Endothelial cell of umbilical vein (primary cell): ENCODE results near the gene RAD51B. TPM values are rescaled to one million over a fixed set of nuclear protein-coding genes. Genes with fewer than 3 reads are reported as not detected.

Experiments
- BruUV-seq: library from RNA; stranded (reverse); fragments of 400-500 nt; replicated peaks from 2 replicates; lab custom pipeline; 2021; lab: Mats Ljungman, UMichigan
- CTCF ChIA-PET: fragments of 300-600, 350-600 bp; sonication (Branson Sonifier 250); formaldehyde crosslinking; loops from one replicate; lab custom pipeline; 2021; ENCODE audit warnings: antibody characterized with exemption, inconsistent platforms; lab: Charles Lee
- POLR2A ChIA-PET: fragments of 300-600, 350-600 bp; sonication (Branson Sonifier 250); formaldehyde crosslinking; loops from one replicate; lab custom pipeline; 2021; ENCODE audit warnings: antibody characterized with exemption, inconsistent platforms; lab: Charles Lee
- DNase-seq: peaks from one replicate; pipeline ENCODE4 v3.0.0-alpha.2; 2011; ENCODE audit warnings: low read depth, low spot score
- FAIRE-seq: peaks from 2 replicates; lab custom pipeline; 2011; peaks lifted over from hg19 to GRCh38; lab: Jason Lieb, UNC
- H2AFZ ChIP-seq: 2 replicates; pipeline ENCODE4 v1.6.0; 2012; ENCODE audit warnings: low read depth, low read length, control low read depth, inconsistent platforms
- H3K27ac ChIP-seq: 2 replicates; pipeline ENCODE4 v1.5.1; 2011; ENCODE audit warnings: low read depth, mild to moderate bottlenecking, control low read depth, low read length, moderate library complexity; ENCODE audit not compliant: insufficient read depth
- H3K27me3 ChIP-seq, 2 experiments: 2 replicates each; pipeline versions ENCODE4 v1.6.0 to v1.6.1; 2011; ENCODE audit warnings: low read length in 2 of 2, mixed read lengths in 1 of 2; ENCODE audit not compliant: control insufficient read depth in 2 of 2, insufficient read depth in 2 of 2
- H3K36me3 ChIP-seq, 2 experiments: 2 replicates in 1 of 2; 3 replicates in 1 of 2; pipeline ENCODE4 v1.5.1; 2011; ENCODE audit warnings: low read length in 2 of 2, mild to moderate bottlenecking in 1 of 2, moderate library complexity in 1 of 2; ENCODE audit not compliant: control insufficient read depth in 2 of 2, insufficient read depth in 2 of 2; ENCODE audit errors: extremely low read depth in 1 of 2
- H3K4me1 ChIP-seq: 3 replicates; pipeline ENCODE4 v1.5.1; 2011; ENCODE audit warnings: mild to moderate bottlenecking, low read length; ENCODE audit not compliant: control insufficient read depth, insufficient read depth; ENCODE audit errors: extremely low read depth
- H3K4me2 ChIP-seq: 2 replicates; pipeline ENCODE4 v1.6.1; 2011; ENCODE audit warnings: low read length, control low read depth, mixed read lengths; ENCODE audit not compliant: insufficient read depth
- H3K4me3 ChIP-seq, 3 experiments: fragments of 200-600 bp in 1 of 3; sonication (generic), shearing (Covaris generic) in 1 of 3; replicated peaks in 1 of 3; 2 replicates each; pipeline ENCODE4 v1.5.1; 2011 to 2016; ENCODE audit warnings: control low read depth in 3 of 3, low read length in 3 of 3, mild to moderate bottlenecking in 2 of 3, inconsistent platforms in 1 of 3, low read depth in 1 of 3, moderate library complexity in 1 of 3; ENCODE audit not compliant: insufficient read depth in 1 of 3
- H3K79me2 ChIP-seq: 2 replicates; pipeline ENCODE4 v1.6.0; 2012; ENCODE audit warnings: low read length, inconsistent platforms; ENCODE audit not compliant: control insufficient read depth, insufficient read depth
- H3K9ac ChIP-seq: replicated peaks from 2 replicates; pipeline ENCODE3; 2011; ENCODE audit warnings: low read length, control low read depth; ENCODE audit not compliant: insufficient read depth; ENCODE audit errors: extremely low read depth
- H3K9me1 ChIP-seq: replicated peaks from 3 replicates; pipeline ENCODE4 v1.6.0; 2011; ENCODE audit warnings: mild to moderate bottlenecking, low read length; ENCODE audit not compliant: control insufficient read depth, insufficient read depth; ENCODE audit errors: extremely low read depth
- H3K9me3 ChIP-seq: replicated peaks from 2 replicates; pipeline ENCODE4 v1.5.1; 2012; ENCODE audit warnings: low read length, inconsistent platforms; ENCODE audit not compliant: control insufficient read depth, insufficient read depth
- H4K20me1 ChIP-seq: replicated peaks from 2 replicates; pipeline ENCODE3; 2011; ENCODE audit warnings: mild to moderate bottlenecking, low read length; ENCODE audit not compliant: control insufficient read depth, insufficient read depth; ENCODE audit errors: extremely low read depth
- EZH2 ChIP-seq: IDR thresholded peaks from 2 replicates; pipeline ENCODE4 v1.6.1; 2012; ENCODE audit warnings: borderline replicate concordance, low read depth, mild to moderate bottlenecking, moderate library complexity, low read length, inconsistent platforms; ENCODE audit not compliant: severe bottlenecking
- JUN ChIP-seq: IDR thresholded peaks from 2 replicates; pipeline ENCODE4 v1.6.1; 2011; ENCODE audit warnings: borderline replicate concordance, low read depth; ENCODE audit not compliant: insufficient read length, insufficient read depth
- MYC ChIP-seq: IDR thresholded peaks from one replicate; pipeline ENCODE4 v1.6.1; 2011; ENCODE audit warnings: mild to moderate bottlenecking, low read depth, low read length
- POLR2A ChIP-seq: IDR thresholded peaks from 2 replicates; pipeline ENCODE4 v1.6.1; 2012; ENCODE audit warnings: low read depth, mild to moderate bottlenecking, control low read depth, low read length
- POLR2AphosphoS5 ChIP-seq: IDR thresholded peaks from 2 replicates; pipeline ENCODE4 v1.6.1; 2012; ENCODE audit warnings: low read depth, mild to moderate bottlenecking, control low read depth, low read length, moderate library complexity; ENCODE audit not compliant: insufficient read depth
- dilution Hi-C: fragments of 300-500 bp; cut with MboI; formaldehyde crosslinking; loops from one replicate; pipeline ENCODE4 v1.15.0; 2019; ENCODE audit warnings: low sequenced_read_pairs; ENCODE audit not compliant: extremely low pct_ligation_motif_present
- intact Hi-C: fragments of 100-400 bp; cut with micrococcal nuclease; formaldehyde crosslinking; loops from one replicate; pipeline ENCODE4 v1.10.0; 2022
- polyA plus RNA-seq, 4 experiments: library from polyadenylated mRNA; depleted of rRNA in 3 of 4; stranded (reverse) in 3 of 4; unstranded in 1 of 4; fragments of >200 nt; gene quantifications; 2 replicates each; pipeline versions ENCODE4 v1.2.1 to v1.2.3, GENCODE V29; 2011 to 2012; ENCODE audit warnings: missing spikeins in 1 of 4
- total RNA-seq: library from RNA; stranded (reverse); gene quantifications from 2 replicates; pipeline ENCODE4 v1.2.3, GENCODE V29; 2021
- TF ChIP-seq, protein P1 (sequence below): IDR thresholded peaks from 2 replicates; pipeline ENCODE4 v1.6.1; 2011; ENCODE audit not compliant: insufficient read depth, insufficient read length
- TF ChIP-seq, protein P2 (sequence below), 2 donors: IDR thresholded peaks; 1 replicate in 1 of 2; 2 replicates in 1 of 2; pipeline ENCODE4 v1.5.1; 2011; ENCODE audit warnings: low read length in 2 of 2, mild to moderate bottlenecking in 2 of 2, moderate library complexity in 2 of 2, control low read depth in 1 of 2, inconsistent platforms in 1 of 2, low read depth in 1 of 2; ENCODE audit not compliant: insufficient read depth in 1 of 2; ENCODE audit errors: extremely low read depth in 1 of 2

Gene RAD51B
- total and polyA plus RNA-seq, 2 donors (not counting 3 experiments of a cell fraction or from before 2014, with no cell fraction given), result 3.9 to 19.0 TPM

DNA sequence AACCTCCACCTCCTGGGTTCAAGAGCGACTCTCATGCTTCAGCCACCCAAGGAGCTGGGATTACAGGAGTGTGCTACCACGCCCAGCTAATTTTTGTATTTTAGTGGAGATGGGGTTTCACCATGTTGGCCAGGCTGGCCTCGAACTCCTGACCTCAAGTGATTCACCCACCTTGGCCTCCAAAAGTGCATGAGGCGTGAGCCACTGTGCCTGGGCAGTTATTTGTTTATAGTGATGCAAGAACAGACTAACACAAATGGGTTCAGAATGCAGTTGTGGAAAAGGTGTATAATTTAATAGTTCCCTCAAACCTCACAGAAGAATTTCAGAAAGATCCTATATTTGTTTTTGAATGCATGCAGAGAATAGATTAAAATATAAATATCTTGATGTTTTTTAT, 526.2 kb downstream of the RAD51B start:
- Histone ChIP-seq H3K9me1 (no peaks in the 10 kb centered on the region), H3K9me3 (no peaks in the 10 kb centered on the region), H2AFZ (no peak overlapping the region), H3K4me1 (no peaks in the 10 kb centered on the region), H3K4me2 (no peak overlapping the region), H3K27ac (no peak overlapping the region), H3K36me3 (no peaks in the 10 kb centered on the region), H3K9ac (no peak overlapping the region), H4K20me1 (no peaks in the 10 kb centered on the region), H3K27me3 (no peaks in the 10 kb centered on the region), H3K4me3 (no peak overlapping the region), H3K79me2 (no peaks in the 10 kb centered on the region)
- no peak for FAIRE-seq
- CTCF ChIA-PET, result no interaction called here
- POLR2A ChIA-PET, result no interaction called here
- no TSS peak for BruUV-seq
- no peak for DNase-seq
- intact Hi-C loops (no loop called here), dilution Hi-C loops (no loop called here)
- TF ChIP-seq JUN (no peak), MYC (no peak), POLR2A (no peak), EZH2 (no peak), POLR2AphosphoS5 (no peak)
- TF ChIP-seq, protein P1, sequence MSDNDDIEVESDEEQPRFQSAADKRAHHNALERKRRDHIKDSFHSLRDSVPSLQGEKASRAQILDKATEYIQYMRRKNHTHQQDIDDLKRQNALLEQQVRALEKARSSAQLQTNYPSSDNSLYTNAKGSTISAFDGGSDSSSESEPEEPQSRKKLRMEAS, result no peak
- TF ChIP-seq, protein P2, sequence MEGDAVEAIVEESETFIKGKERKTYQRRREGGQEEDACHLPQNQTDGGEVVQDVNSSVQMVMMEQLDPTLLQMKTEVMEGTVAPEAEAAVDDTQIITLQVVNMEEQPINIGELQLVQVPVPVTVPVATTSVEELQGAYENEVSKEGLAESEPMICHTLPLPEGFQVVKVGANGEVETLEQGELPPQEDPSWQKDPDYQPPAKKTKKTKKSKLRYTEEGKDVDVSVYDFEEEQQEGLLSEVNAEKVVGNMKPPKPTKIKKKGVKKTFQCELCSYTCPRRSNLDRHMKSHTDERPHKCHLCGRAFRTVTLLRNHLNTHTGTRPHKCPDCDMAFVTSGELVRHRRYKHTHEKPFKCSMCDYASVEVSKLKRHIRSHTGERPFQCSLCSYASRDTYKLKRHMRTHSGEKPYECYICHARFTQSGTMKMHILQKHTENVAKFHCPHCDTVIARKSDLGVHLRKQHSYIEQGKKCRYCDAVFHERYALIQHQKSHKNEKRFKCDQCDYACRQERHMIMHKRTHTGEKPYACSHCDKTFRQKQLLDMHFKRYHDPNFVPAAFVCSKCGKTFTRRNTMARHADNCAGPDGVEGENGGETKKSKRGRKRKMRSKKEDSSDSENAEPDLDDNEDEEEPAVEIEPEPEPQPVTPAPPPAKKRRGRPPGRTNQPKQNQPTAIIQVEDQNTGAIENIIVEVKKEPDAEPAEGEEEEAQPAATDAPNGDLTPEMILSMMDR (IDR thresholded peaks at IDR 0.05; ENCODE audit: extremely low read depth in 1 of 2, insufficient read depth in 1 of 2, low read depth in 1 of 2, low read length in 2 of 2), result no peak
